ENCODE data around the gene UVSSA.

The UVSSA gene

GRCh38 chr4:1312821-1313640 lies 34.0 kb upstream of the UVSSA start:
- no peak for TF ChIP-seq CTCF (IDR thresholded peaks at IDR 0.05)

GRCh38 chr4:1315306-1315705 lies 31.7 kb upstream of the UVSSA start:
- no peak for TF ChIP-seq CTCF (IDR thresholded peaks at IDR 0.05)

- no peak for TF ChIP-seq CTCF (IDR thresholded peaks at IDR 0.05)
Measured at GRCh38 chr4:1315836-1316536, 31.0 kb upstream of the UVSSA start.

GRCh38 chr4:1316537-1317168 lies 30.4 kb upstream of the UVSSA start:
- no peak for TF ChIP-seq CTCF (IDR thresholded peaks at IDR 0.05)

- no peak for TF ChIP-seq CTCF (IDR thresholded peaks at IDR 0.05)
Measured at GRCh38 chr4:1317177-1318045, 29.6 kb upstream of the UVSSA start.

GRCh38 chr4:1318046-1318375 lies 29.0 kb upstream of the UVSSA start:
- TF ChIP-seq CTCF (IDR thresholded peaks at IDR 0.05) = no peak
